Stomach smooth muscle (tissue), 2 donors: ENCODE measurements around the gene ECEL1.
"Not testable (repeated sequence)": the region's sequence is repeated elsewhere in the genome, so short reads cannot be mapped to it uniquely, and the experiment has no call there.

Source experiments
- H3K27ac ChIP-seq: one replicate; pipeline ENCODE4 v1.7.0; 2013; ENCODE audit warnings: mild to moderate bottlenecking, low read length, inconsistent platforms
- H3K27me3 ChIP-seq, 2 donors: one replicate each; pipeline ENCODE4 v1.7.0; 2013; ENCODE audit warnings: low read length in 2 of 2; ENCODE audit not compliant: insufficient read depth in 2 of 2, control insufficient read depth in 1 of 2
- H3K36me3 ChIP-seq, 2 donors: one replicate each; pipeline ENCODE4 v1.7.0; 2013; ENCODE audit warnings: low read length in 2 of 2; ENCODE audit not compliant: control insufficient read depth in 2 of 2, insufficient read depth in 2 of 2
- H3K4me1 ChIP-seq: one replicate; pipeline ENCODE4 v1.7.0; 2013; ENCODE audit warnings: low read length; ENCODE audit not compliant: control insufficient read depth, insufficient read depth
- H3K4me3 ChIP-seq, 2 donors: one replicate each; pipeline ENCODE4 v1.7.0; 2013; ENCODE audit warnings: low read length in 2 of 2
- H3K9ac ChIP-seq, 2 donors: one replicate each; pipeline ENCODE4 v1.7.0; 2013; ENCODE audit warnings: low read length in 2 of 2, mild to moderate bottlenecking in 1 of 2
- H3K9me3 ChIP-seq, 2 donors: one replicate each; pipeline ENCODE4 v1.7.0; 2013; ENCODE audit warnings: low read length in 2 of 2; ENCODE audit not compliant: control insufficient read depth in 2 of 2
- donor health status: healthy.
- donor health status: Pancreatic carcinoma.

ECEL1 gene

GRCh38 chr2:232444409-232445148, 43.1 kb downstream of the ECEL1 start:
- H3K4me3 ChIP-seq = no peak overlapping the region
- peaks cover 0 to 2% of the 10 kb centered on the region in 2 donors for H3K27me3 ChIP-seq
- H3K9me3 ChIP-seq = no peaks in the 10 kb centered on the region
- peaks cover 4% of the 10 kb centered on the region for H3K4me1 ChIP-seq
- no peak overlapping the region for H3K27ac ChIP-seq
- H3K36me3 ChIP-seq = no peaks in the 10 kb centered on the region
- no peak overlapping the region for H3K9ac ChIP-seq

GRCh38 chr2:232443669-232444408, 43.8 kb downstream of the ECEL1 start:
- H3K9me3 ChIP-seq, H3K4me3 ChIP-seq, H3K4me1 ChIP-seq, H3K27me3 ChIP-seq, H3K9ac ChIP-seq, H3K36me3 ChIP-seq, H3K27ac ChIP-seq: not testable (repeated sequence)

- not testable (repeated sequence) for H3K4me1 ChIP-seq, H3K27ac ChIP-seq, H3K4me3 ChIP-seq, H3K36me3 ChIP-seq, H3K9ac ChIP-seq, H3K27me3 ChIP-seq, H3K9me3 ChIP-seq
Observed at GRCh38 chr2:232443047-232443446, 44.6 kb downstream of the ECEL1 start.

GRCh38 chr2:232442431-232442830, 45.2 kb downstream of the ECEL1 start:
- H3K9ac ChIP-seq, H3K36me3 ChIP-seq, H3K27ac ChIP-seq, H3K4me3 ChIP-seq, H3K27me3 ChIP-seq, H3K9me3 ChIP-seq, H3K4me1 ChIP-seq: not testable (repeated sequence)

GRCh38 chr2:232441922-232442321, 45.7 kb downstream of the ECEL1 start:
- not testable (repeated sequence) for H3K9me3 ChIP-seq, H3K9ac ChIP-seq, H3K27me3 ChIP-seq, H3K4me1 ChIP-seq, H3K36me3 ChIP-seq, H3K27ac ChIP-seq, H3K4me3 ChIP-seq

GRCh38 chr2:232441147-232441651, 46.4 kb downstream of the ECEL1 start:
- H3K9me3 ChIP-seq = no peaks in the 10 kb centered on the region
- H3K4me3 ChIP-seq = no peak overlapping the region
- H3K9ac ChIP-seq = no peak overlapping the region
- H3K36me3 ChIP-seq = no peaks in the 10 kb centered on the region
- H3K27ac ChIP-seq = no peak overlapping the region
- H3K27me3 ChIP-seq = peaks cover 0 to 2% of the 10 kb centered on the region in 2 donors
- peaks cover 4% of the 10 kb centered on the region for H3K4me1 ChIP-seq

GRCh38 chr2:232440220-232441018, 47.2 kb downstream of the ECEL1 start:
- H3K9me3 ChIP-seq, H3K4me1 ChIP-seq, H3K27ac ChIP-seq, H3K36me3 ChIP-seq, H3K4me3 ChIP-seq, H3K27me3 ChIP-seq, H3K9ac ChIP-seq: not testable (repeated sequence)

GRCh38 chr2:232439758-232440135, 47.9 kb downstream of the ECEL1 start:
- Histone ChIP-seq H3K36me3 (no peaks in the 10 kb centered on the region), H3K9ac (no peak overlapping the region), H3K9me3 (no peaks in the 10 kb centered on the region), H3K4me1 (peaks cover 4% of the 10 kb centered on the region), H3K27me3 (peaks cover 0 to 2% of the 10 kb centered on the region in 2 donors), H3K27ac (no peak overlapping the region), H3K4me3 (no peak overlapping the region)

GRCh38 chr2:232438951-232439757, 48.5 kb downstream of the ECEL1 start:
- H3K27ac ChIP-seq = no peak overlapping the region
- H3K9me3 ChIP-seq = no peaks in the 10 kb centered on the region
- no peak overlapping the region for H3K4me3 ChIP-seq
- peaks cover 4% of the 10 kb centered on the region for H3K4me1 ChIP-seq
- no peaks in the 10 kb centered on the region for H3K36me3 ChIP-seq
- H3K9ac ChIP-seq = no peak overlapping the region
- peaks cover 0 to 2% of the 10 kb centered on the region in 2 donors for H3K27me3 ChIP-seq

- no peak overlapping the region for H3K4me3 ChIP-seq
- no peak overlapping the region for H3K9ac ChIP-seq
- H3K4me1 ChIP-seq = peaks cover 4% of the 10 kb centered on the region
- no peaks in the 10 kb centered on the region for H3K9me3 ChIP-seq
- H3K36me3 ChIP-seq = no peaks in the 10 kb centered on the region
- H3K27me3 ChIP-seq = peaks cover 0 to 2% of the 10 kb centered on the region in 2 donors
- no peak overlapping the region for H3K27ac ChIP-seq
Observed at GRCh38 chr2:232438091-232438490, 49.5 kb downstream of the ECEL1 start.
